Nucleus accumbens (tissue), 56 donors: Measurements from ENCODE around the gene RNF150.
A peak's percentile ranks its signal among the peaks of the same experiment; 100 is the strongest.

Source experiments
- DNase-seq, 56 donors: peaks; one replicate each; lab custom pipeline; 2025; lab: John Stamatoyannopoulos, UW

The RNF150 gene

GRCh38 chr4:141132072-141132708, 1.1 kb downstream of the RNF150 start:
- DNase-seq, result peak in 18 of 56 donors; percentile 4 to 45 (median 26)

GRCh38 chr4:141131723-141132071, 1.6 kb downstream of the RNF150 start:
- peak in 2 of 56 donors; percentile 25 to 32 for DNase-seq

GRCh38 chr4:141130947-141131605, 2.2 kb downstream of the RNF150 start:
- peak in 4 of 56 donors; percentile 6 to 29 (median 14) for DNase-seq

- peak in 3 of 56 donors; percentile 6 to 9 (median 8) for DNase-seq
These were observed 5.4 kb downstream of the RNF150 start for GRCh38 chr4:141127884-141128283.

GRCh38 chr4:141126769-141127168, 6.5 kb downstream of the RNF150 start:
- no peak for DNase-seq

- no peak for DNase-seq
These were observed 9.0 kb downstream of the RNF150 start for GRCh38 chr4:141124224-141124623.

- no peak for DNase-seq
These were observed 11.4 kb downstream of the RNF150 start for GRCh38 chr4:141121768-141122454.

- DNase-seq, result no peak
These were observed 12.2 kb downstream of the RNF150 start for GRCh38 chr4:141121101-141121500.

GRCh38 chr4:141120036-141120593, 13.2 kb downstream of the RNF150 start:
- no peak for DNase-seq

- DNase-seq, result no peak
These were observed 14.2 kb downstream of the RNF150 start for GRCh38 chr4:141119071-141119470.

- DNase-seq, result no peak
These were observed 14.9 kb downstream of the RNF150 start for GRCh38 chr4:141118381-141118780.

GRCh38 chr4:141117935-141118334, 15.3 kb downstream of the RNF150 start:
- DNase-seq, result no peak

- DNase-seq, result no peak
These were observed 23.3 kb downstream of the RNF150 start for GRCh38 chr4:141109983-141110382.

- DNase-seq, result peak in 1 of 56 donors; percentile 32
These were observed 25.3 kb downstream of the RNF150 start for GRCh38 chr4:141107927-141108326.

GRCh38 chr4:141102367-141102766, 30.9 kb downstream of the RNF150 start:
- DNase-seq, result peak in 1 of 56 donors; percentile 5

GRCh38 chr4:141101511-141101910, 31.8 kb downstream of the RNF150 start:
- no peak for DNase-seq

GRCh38 chr4:141099326-141099725, 33.9 kb downstream of the RNF150 start:
- DNase-seq, result no peak

- no peak for DNase-seq
These were observed 35.1 kb downstream of the RNF150 start for GRCh38 chr4:141098163-141098562.

GRCh38 chr4:141090473-141090872, 42.8 kb downstream of the RNF150 start:
- DNase-seq, result no peak

- DNase-seq, result no peak
These were observed 51.3 kb downstream of the RNF150 start for GRCh38 chr4:141081921-141082395.

GRCh38 chr4:141080668-141081067, 52.6 kb downstream of the RNF150 start:
- no peak for DNase-seq
